ENCODE results near the gene CFAP298.
"Not testable (repeated sequence)": the region's sequence is repeated elsewhere in the genome, so short reads cannot be mapped to it uniquely, and the experiment has no call there.

Gene CFAP298

GRCh38 chr21:32612075-32612998 lies at the start of gene CFAP298:
Gene CFAP298 (minus strand): TSS chr21:32612377. CDS start chr21:32612243, 134 bp downstream.
- H3K4me1 ChIP-seq (ENCODE audit: insufficient read depth, poor library complexity, severe bottlenecking), result peaks cover 6% of the 10 kb centered on the region
- peak; percentile 93 for DNase-seq (ENCODE audit: low spot score)
- H3K9me3 ChIP-seq (ENCODE audit: severe bottlenecking), result no peaks in the 10 kb centered on the region
- H3K36me3 ChIP-seq (ENCODE audit: low read depth), result peaks cover 27% of the 10 kb centered on the region
- no peaks in the 10 kb centered on the region for H3K27me3 ChIP-seq (ENCODE audit: insufficient read depth, poor library complexity, severe bottlenecking)
- TF ChIP-seq CTCF (IDR thresholded peaks at IDR 0.05; ENCODE audit: poor library complexity, severe bottlenecking), result no peak
- H3K4me3 ChIP-seq (ENCODE audit: severe bottlenecking), result peak within 1 kb of the TSS; percentile 94
- peak within 1 kb of the TSS; percentile 87 for H3K27ac ChIP-seq (ENCODE audit: poor library complexity, severe bottlenecking)
- ATAC-seq (ENCODE audit: low read depth), result peak; percentile 95

- H3K4me3 ChIP-seq (ENCODE audit: severe bottlenecking); H3K9me3 ChIP-seq (ENCODE audit: severe bottlenecking); H3K4me1 ChIP-seq (ENCODE audit: insufficient read depth, poor library complexity, severe bottlenecking); DNase-seq (ENCODE audit: low spot score); H3K27ac ChIP-seq (ENCODE audit: poor library complexity, severe bottlenecking); H3K27me3 ChIP-seq (ENCODE audit: insufficient read depth, poor library complexity, severe bottlenecking); ATAC-seq (ENCODE audit: low read depth): not testable (repeated sequence)
- H3K36me3 ChIP-seq (ENCODE audit: low read depth), result peaks cover 32% of the 10 kb centered on the region
Observed at GRCh38 chr21:32661026-32661782, 49.0 kb upstream of the CFAP298 start.

- H3K27ac ChIP-seq (ENCODE audit: poor library complexity, severe bottlenecking), result no peak overlapping the region
- H3K4me3 ChIP-seq (ENCODE audit: severe bottlenecking), result no peak overlapping the region
- H3K36me3 ChIP-seq (ENCODE audit: low read depth), result peaks cover 6% of the 10 kb centered on the region
- no peaks in the 10 kb centered on the region for H3K4me1 ChIP-seq (ENCODE audit: insufficient read depth, poor library complexity, severe bottlenecking)
- H3K9me3 ChIP-seq (ENCODE audit: severe bottlenecking), result no peaks in the 10 kb centered on the region
- TF ChIP-seq CTCF (IDR thresholded peaks at IDR 0.05; ENCODE audit: poor library complexity, severe bottlenecking), result no peak
- ATAC-seq (ENCODE audit: low read depth) (no peak), DNase-seq (ENCODE audit: low spot score) (no peak)
- no peaks in the 10 kb centered on the region for H3K27me3 ChIP-seq (ENCODE audit: insufficient read depth, poor library complexity, severe bottlenecking)
Observed at GRCh38 chr21:32658524-32658923, 46.3 kb upstream of the CFAP298 start.

GRCh38 chr21:32653326-32653901 lies 41.2 kb upstream of the CFAP298 start:
- Histone ChIP-seq H3K4me3 (ENCODE audit: severe bottlenecking) (no peak overlapping the region), H3K9me3 (ENCODE audit: severe bottlenecking) (no peaks in the 10 kb centered on the region), H3K4me1 (ENCODE audit: insufficient read depth, poor library complexity, severe bottlenecking) (no peaks in the 10 kb centered on the region), H3K36me3 (ENCODE audit: low read depth) (peaks cover 6% of the 10 kb centered on the region), H3K27ac (ENCODE audit: poor library complexity, severe bottlenecking) (no peak overlapping the region), H3K27me3 (ENCODE audit: insufficient read depth, poor library complexity, severe bottlenecking) (no peaks in the 10 kb centered on the region)
- peak; percentile 55 for TF ChIP-seq CTCF (IDR thresholded peaks at IDR 0.05; ENCODE audit: poor library complexity, severe bottlenecking)
- DNase-seq (ENCODE audit: low spot score) (no peak), ATAC-seq (ENCODE audit: low read depth) (peak; percentile 50; the same call in 1 of the 3 replicates)

GRCh38 chr21:32648165-32648564 lies 36.0 kb upstream of the CFAP298 start:
- H3K27ac ChIP-seq (ENCODE audit: poor library complexity, severe bottlenecking), result no peak overlapping the region
- ATAC-seq (ENCODE audit: low read depth) (no peak), DNase-seq (ENCODE audit: low spot score) (no peak)
- no peak overlapping the region for H3K4me3 ChIP-seq (ENCODE audit: severe bottlenecking)
- H3K36me3 ChIP-seq (ENCODE audit: low read depth), result peaks cover 21% of the 10 kb centered on the region
- no peak for TF ChIP-seq CTCF (IDR thresholded peaks at IDR 0.05; ENCODE audit: poor library complexity, severe bottlenecking)
- no peaks in the 10 kb centered on the region for H3K27me3 ChIP-seq (ENCODE audit: insufficient read depth, poor library complexity, severe bottlenecking)
- H3K9me3 ChIP-seq (ENCODE audit: severe bottlenecking), result no peaks in the 10 kb centered on the region
- H3K4me1 ChIP-seq (ENCODE audit: insufficient read depth, poor library complexity, severe bottlenecking), result no peaks in the 10 kb centered on the region
